Measurements from ENCODE around the gene B4GALNT2.

- TF ChIP-seq CTCF (IDR thresholded peaks at IDR 0.05; ENCODE audit: insufficient read depth, low read length, poor library complexity, severe bottlenecking), result peak; percentile 91
- TF ChIP-seq EZH2phosphoT487 (conservative IDR thresholded peaks at IDR 0.05; ENCODE audit: low read length), result no peak
Measured at GRCh38 chr17:49223517-49224197, 91.1 kb downstream of the B4GALNT2 start.
